HL-60 (cell line): ENCODE data around the gene GOLM1.
A peak's percentile ranks its signal among the peaks of the same experiment; 100 is the strongest.

Experiments
- DNase-seq, 2 experiments: peaks; one replicate each; pipeline ENCODE4 v3.0.0-alpha.2; 2010 to 2020; ENCODE audit warnings: low read depth in 1 of 2, low spot score in 1 of 2
- H3K27ac ChIP-seq: fragments of 250-450 bp; sonication (Bioruptor Pico); replicated peaks from 2 replicates; pipeline ENCODE4 v1.5.1; 2020; ENCODE audit warnings: mild to moderate bottlenecking, moderate library complexity
- H3K27me3 ChIP-seq: fragments of 250-450 bp; sonication (Bioruptor Pico); 2 replicates; pipeline ENCODE4 v1.5.1; 2021; ENCODE audit warnings: mild to moderate bottlenecking, moderate library complexity; ENCODE audit not compliant: insufficient read depth, poor library complexity, severe bottlenecking
- H3K4me3 ChIP-seq: replicated peaks from 2 replicates; pipeline ENCODE4 v1.5.1; 2011; ENCODE audit warnings: mild to moderate bottlenecking, control low read depth, low read length; ENCODE audit not compliant: insufficient read depth
- GABPA ChIP-seq: IDR thresholded peaks from 2 replicates; pipeline ENCODE4 v1.6.1; 2012; ENCODE audit warnings: low read depth
- POLR2AphosphoS5 ChIP-seq: IDR thresholded peaks from 2 replicates; pipeline ENCODE4 v1.6.1; 2012; ENCODE audit warnings: low read depth
- SPI1 ChIP-seq: IDR thresholded peaks from 2 replicates; pipeline ENCODE4 v1.6.1; 2012; ENCODE audit warnings: low read depth, mild to moderate bottlenecking, borderline replicate concordance
- TF ChIP-seq, protein P1 (sequence below): IDR thresholded peaks from 2 replicates; pipeline ENCODE4 v1.6.1; 2012; ENCODE audit warnings: low read depth; ENCODE audit not compliant: insufficient replicate concordance
- TF ChIP-seq, protein P2 (sequence below): IDR thresholded peaks from one replicate; pipeline ENCODE4 v1.5.1; 2011; ENCODE audit warnings: low read length, control low read depth, inconsistent platforms; ENCODE audit not compliant: insufficient read depth

GOLM1 gene

DNA sequence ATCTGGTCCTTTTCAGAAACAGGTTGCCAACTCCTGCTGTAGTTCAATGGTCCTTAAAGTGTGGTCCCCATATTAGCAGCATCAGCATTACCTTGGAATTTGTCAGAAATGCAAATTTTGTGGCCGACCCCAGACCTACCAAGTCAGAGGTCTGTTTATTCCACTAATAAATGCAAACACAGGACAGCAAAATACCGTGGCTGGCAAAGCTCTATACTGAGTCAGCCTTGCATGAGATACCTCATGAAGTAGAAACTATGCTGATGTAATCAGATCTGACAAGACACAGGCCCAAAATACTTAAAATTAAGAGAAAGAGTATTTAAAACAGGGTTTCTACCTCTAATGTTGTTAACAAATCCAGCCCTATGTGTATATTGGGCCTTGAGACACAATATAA, 3.0 kb downstream of the GOLM1 start:
- H3K4me3 ChIP-seq, result no peak overlapping the region
- TF ChIP-seq POLR2AphosphoS5 (no peak), GABPA (no peak)
- TF ChIP-seq, protein P1, sequence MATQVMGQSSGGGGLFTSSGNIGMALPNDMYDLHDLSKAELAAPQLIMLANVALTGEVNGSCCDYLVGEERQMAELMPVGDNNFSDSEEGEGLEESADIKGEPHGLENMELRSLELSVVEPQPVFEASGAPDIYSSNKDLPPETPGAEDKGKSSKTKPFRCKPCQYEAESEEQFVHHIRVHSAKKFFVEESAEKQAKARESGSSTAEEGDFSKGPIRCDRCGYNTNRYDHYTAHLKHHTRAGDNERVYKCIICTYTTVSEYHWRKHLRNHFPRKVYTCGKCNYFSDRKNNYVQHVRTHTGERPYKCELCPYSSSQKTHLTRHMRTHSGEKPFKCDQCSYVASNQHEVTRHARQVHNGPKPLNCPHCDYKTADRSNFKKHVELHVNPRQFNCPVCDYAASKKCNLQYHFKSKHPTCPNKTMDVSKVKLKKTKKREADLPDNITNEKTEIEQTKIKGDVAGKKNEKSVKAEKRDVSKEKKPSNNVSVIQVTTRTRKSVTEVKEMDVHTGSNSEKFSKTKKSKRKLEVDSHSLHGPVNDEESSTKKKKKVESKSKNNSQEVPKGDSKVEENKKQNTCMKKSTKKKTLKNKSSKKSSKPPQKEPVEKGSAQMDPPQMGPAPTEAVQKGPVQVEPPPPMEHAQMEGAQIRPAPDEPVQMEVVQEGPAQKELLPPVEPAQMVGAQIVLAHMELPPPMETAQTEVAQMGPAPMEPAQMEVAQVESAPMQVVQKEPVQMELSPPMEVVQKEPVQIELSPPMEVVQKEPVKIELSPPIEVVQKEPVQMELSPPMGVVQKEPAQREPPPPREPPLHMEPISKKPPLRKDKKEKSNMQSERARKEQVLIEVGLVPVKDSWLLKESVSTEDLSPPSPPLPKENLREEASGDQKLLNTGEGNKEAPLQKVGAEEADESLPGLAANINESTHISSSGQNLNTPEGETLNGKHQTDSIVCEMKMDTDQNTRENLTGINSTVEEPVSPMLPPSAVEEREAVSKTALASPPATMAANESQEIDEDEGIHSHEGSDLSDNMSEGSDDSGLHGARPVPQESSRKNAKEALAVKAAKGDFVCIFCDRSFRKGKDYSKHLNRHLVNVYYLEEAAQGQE, result no peak
- TF ChIP-seq, protein P2, sequence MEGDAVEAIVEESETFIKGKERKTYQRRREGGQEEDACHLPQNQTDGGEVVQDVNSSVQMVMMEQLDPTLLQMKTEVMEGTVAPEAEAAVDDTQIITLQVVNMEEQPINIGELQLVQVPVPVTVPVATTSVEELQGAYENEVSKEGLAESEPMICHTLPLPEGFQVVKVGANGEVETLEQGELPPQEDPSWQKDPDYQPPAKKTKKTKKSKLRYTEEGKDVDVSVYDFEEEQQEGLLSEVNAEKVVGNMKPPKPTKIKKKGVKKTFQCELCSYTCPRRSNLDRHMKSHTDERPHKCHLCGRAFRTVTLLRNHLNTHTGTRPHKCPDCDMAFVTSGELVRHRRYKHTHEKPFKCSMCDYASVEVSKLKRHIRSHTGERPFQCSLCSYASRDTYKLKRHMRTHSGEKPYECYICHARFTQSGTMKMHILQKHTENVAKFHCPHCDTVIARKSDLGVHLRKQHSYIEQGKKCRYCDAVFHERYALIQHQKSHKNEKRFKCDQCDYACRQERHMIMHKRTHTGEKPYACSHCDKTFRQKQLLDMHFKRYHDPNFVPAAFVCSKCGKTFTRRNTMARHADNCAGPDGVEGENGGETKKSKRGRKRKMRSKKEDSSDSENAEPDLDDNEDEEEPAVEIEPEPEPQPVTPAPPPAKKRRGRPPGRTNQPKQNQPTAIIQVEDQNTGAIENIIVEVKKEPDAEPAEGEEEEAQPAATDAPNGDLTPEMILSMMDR, result no peak
- no peak for DNase-seq
- peaks cover 25% of the 10 kb centered on the region for H3K27me3 ChIP-seq
- H3K27ac ChIP-seq, result no peak overlapping the region

DNA sequence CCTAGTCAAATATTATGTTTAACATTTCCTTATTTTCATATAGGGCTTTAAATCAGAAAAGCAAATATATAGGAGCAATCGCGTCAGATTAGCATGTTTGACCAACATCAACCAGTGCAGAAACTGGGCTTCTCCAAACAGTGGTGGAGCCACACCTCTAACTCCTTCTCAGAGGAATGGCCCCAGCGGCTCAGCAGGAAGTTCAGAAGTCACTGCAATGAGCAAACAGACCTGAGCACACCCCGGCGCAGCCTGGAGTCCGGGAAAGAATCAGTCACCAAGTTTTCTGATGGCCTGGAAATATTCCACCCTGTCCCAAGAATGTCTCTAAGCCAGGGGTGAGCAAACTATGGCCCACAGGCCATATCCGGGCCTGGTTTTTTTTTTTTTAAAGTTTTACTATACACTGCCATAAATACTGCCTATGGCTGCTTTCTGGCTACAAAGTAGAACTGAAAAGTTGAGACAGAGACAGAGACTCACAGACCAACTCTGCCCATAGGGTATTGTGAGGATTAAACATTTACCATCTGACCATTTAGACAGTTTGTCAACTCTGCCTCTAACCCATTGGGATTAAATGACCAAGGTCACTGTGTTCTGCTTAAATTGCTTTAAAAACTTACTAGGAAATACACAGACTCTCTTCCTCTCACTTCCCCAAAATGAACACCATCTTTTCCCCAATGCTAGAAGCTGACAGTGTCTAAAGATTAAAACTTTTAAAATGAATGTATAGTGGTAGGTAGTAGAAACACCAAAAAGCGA, 5.4 kb downstream of the GOLM1 start:
- TF ChIP-seq GABPA (no peak), SPI1 (peak; percentile 39; the same call in 1 of the 2 replicates)
- Histone ChIP-seq H3K27ac (no peak overlapping the region), H3K27me3 (peaks cover 10% of the 10 kb centered on the region), H3K4me3 (no peak overlapping the region)
- DNase-seq, result no peak

DNA sequence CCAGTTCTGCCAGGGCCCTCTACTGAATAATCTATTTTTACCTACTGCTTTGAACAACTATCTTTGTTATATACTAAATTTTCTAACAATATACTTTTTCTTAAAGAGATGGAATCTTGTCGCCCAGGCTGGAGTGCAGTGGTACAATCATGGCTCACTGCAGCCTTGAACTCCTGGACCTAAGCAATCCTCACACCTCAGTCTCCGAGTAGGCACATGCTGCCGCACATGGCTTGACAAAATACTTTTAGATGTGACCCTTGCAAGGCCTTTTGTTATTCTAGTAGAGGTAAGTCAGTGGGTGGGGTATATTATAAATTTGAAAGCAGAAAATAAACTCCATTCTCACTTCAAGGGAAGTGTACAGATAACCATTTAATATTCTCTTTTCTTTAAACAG, 7.9 kb downstream of the GOLM1 start:
- no peak for DNase-seq
- no peaks in the 10 kb centered on the region for H3K27me3 ChIP-seq
- TF ChIP-seq, protein P1, result no peak
- TF ChIP-seq GABPA (no peak), POLR2AphosphoS5 (no peak), SPI1 (no peak)
- TF ChIP-seq, protein P2, result no peak

DNA sequence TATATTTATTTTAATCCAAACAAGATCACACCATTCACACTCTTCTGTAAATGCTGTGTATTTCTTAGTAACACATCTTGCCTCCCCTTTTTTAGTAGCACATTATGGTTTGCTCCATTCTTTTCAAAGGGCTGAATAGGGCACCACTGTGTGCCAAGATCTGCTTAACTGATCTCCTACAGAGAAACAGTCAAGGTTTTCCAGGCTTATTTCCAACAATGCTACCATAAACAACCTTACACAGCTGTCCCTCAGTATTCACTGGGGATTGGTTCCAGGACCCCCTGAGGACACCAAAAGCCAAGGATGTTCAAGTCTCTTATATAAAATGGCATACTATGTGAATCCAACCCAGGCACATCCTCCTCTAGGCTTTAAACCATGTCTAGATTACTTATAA, 16.5 kb downstream of the GOLM1 start:
- no peak for DNase-seq
- TF ChIP-seq GABPA (no peak), POLR2AphosphoS5 (no peak), SPI1 (no peak)
- TF ChIP-seq, protein P1, result no peak
- TF ChIP-seq, protein P2, result no peak
- H3K4me3 ChIP-seq, result no peak overlapping the region
- H3K27me3 ChIP-seq, result no peaks in the 10 kb centered on the region
- no peak overlapping the region for H3K27ac ChIP-seq

More for the DNA sequence above, 7.9 kb downstream of the GOLM1 start:
- H3K4me3 ChIP-seq, result no peak overlapping the region
- H3K27ac ChIP-seq, result no peak overlapping the region
